IPS-18c (cell line): Measurements from ENCODE around the gene TMEM30B.

ENCODE experiments used
- H3K4me3 ChIP-seq: 2 replicates; pipeline ENCODE4 v1.7.0; 2013; ENCODE audit warnings: low read depth, mild to moderate bottlenecking, low read length, moderate library complexity; ENCODE audit not compliant: insufficient read depth
- H3K9me3 ChIP-seq: one replicate; pipeline ENCODE4 v1.6.1; 2013; ENCODE audit warnings: mild to moderate bottlenecking, low read length, moderate library complexity; ENCODE audit not compliant: control insufficient read depth, insufficient read depth

Gene TMEM30B

GRCh38 chr14:61227884-61228591 lies 53.1 kb downstream of the TMEM30B start:
- no peak overlapping the region for H3K4me3 ChIP-seq
- H3K9me3 ChIP-seq: no peaks in the 10 kb centered on the region
